Chondrocyte (in vitro differentiated cells): ENCODE results near the gene LIMD2. TPM values are rescaled to one million over a fixed set of nuclear protein-coding genes. Genes with fewer than 3 reads are reported as not detected.

ENCODE experiments used
- DNase-seq: peaks from one replicate; pipeline ENCODE4 v3.0.0; 2021; ENCODE audit warnings: mixed read lengths, low spot score
- H3K27ac Mint-ChIP-seq: one replicate; pipeline ENCODE4 v1.8.0; 2021; ENCODE audit warnings: mild to moderate bottlenecking, moderate library complexity, mixed read lengths; ENCODE audit not compliant: unreplicated experiment
- H3K27me3 Mint-ChIP-seq: 2 replicates; pipeline ENCODE4 v1.8.0; 2021; ENCODE audit warnings: low read depth, mixed read lengths
- H3K36me3 Mint-ChIP-seq: 2 replicates; pipeline ENCODE4 v1.8.0; 2021; ENCODE audit warnings: low read depth, mixed read lengths
- H3K4me1 Mint-ChIP-seq: 2 replicates; pipeline ENCODE4 v1.8.0; 2021; ENCODE audit warnings: low read depth, mild to moderate bottlenecking, mixed read lengths
- H3K4me3 Mint-ChIP-seq: one replicate; pipeline ENCODE4 v1.8.0; 2021; ENCODE audit warnings: mild to moderate bottlenecking, moderate library complexity, mixed read lengths; ENCODE audit not compliant: unreplicated experiment
- H3K9me3 Mint-ChIP-seq: 2 replicates; pipeline ENCODE4 v1.8.0; 2021; ENCODE audit warnings: low read depth, mixed read lengths
- long read RNA-seq: library from polyadenylated mRNA; stranded (forward); transcript quantifications from one replicate; pipeline ENCODE4 v2.0.0, GENCODE V29; 2021
- total RNA-seq: library from RNA; stranded (reverse); gene quantifications from 3 replicates; pipeline ENCODE4 v1.2.1, GENCODE V29; 2021
- TF ChIP-seq, protein P1 (sequence below): fragments of 200-600 bp; sonication (generic); IDR thresholded peaks from 2 replicates; pipeline ENCODE4 v1.5.0; 2021; ENCODE audit warnings: antibody characterized with exemption, mild to moderate bottlenecking, moderate library complexity

The LIMD2 gene
- total RNA-seq, result 24.7 to 33.3 TPM (median 32.2 TPM) in 3 replicates
- long read RNA-seq, transcript LIMD2-201 (5 exons, 3,193 nt), result major isoform, 42 of 80 reads
- long read RNA-seq, partial matches to known transcripts, result 5 of 80 reads
- long read RNA-seq, other reads (novel, unspliced or antisense), result 20 of 80 reads

DNA sequence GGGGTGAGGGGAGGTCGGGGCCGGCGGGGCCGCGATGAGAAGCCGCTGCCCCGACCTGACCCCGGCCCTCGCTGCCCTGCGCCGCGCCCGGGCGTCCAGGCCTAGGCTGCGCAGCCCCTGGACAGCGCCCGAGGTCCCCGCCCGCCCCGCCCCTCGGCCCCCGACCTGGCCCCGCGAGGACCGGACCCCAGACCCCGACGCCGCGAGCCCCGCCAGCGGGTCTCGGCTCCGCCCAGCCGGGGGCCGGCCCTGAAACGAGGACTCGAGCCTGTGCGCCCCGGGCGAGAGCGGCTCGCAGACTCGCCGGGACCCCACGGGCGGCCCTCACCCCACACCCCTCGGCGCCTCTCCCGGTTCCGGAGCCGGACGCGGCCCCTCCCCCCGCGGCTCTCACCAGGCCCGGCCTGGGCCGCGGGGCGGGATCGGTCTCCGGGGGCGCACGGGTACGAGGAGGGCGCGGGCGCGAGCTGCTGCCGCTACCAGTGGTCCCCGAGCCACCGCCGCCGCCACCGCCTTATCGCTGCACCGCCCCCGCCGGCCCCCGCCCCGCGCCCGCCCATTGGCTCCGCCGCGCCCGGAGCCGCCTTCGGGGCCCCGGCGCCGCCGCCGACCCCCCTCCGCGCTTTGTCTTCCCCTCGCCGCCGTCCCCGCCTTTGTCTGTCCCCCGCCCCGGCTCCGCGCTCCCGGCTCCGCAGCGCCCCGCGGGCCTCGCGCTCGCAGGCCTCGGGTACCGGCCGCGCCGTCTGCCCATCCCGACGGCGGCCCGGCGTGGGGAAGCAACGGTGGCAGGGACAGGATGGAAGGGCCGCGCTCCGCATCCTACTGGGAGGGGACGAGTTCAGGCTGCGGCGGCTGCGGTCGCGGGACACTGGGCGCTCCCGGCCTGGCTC is at the start of gene LIMD2:
Gene LIMD2, minus strand, starts transcription at position 488 of the 890 bp plus-strand sequence. CDS start 827 bp downstream, outside the sequence.
- no peaks in the 10 kb centered on the region for H3K9me3 Mint-ChIP-seq
- H3K27me3 Mint-ChIP-seq, result no peaks in the 10 kb centered on the region
- no peak for DNase-seq
- H3K36me3 Mint-ChIP-seq, result peaks cover 5% of the 10 kb centered on the region
- peak within 1 kb of the TSS; percentile 77 for H3K4me3 Mint-ChIP-seq
- TF ChIP-seq, protein P1, sequence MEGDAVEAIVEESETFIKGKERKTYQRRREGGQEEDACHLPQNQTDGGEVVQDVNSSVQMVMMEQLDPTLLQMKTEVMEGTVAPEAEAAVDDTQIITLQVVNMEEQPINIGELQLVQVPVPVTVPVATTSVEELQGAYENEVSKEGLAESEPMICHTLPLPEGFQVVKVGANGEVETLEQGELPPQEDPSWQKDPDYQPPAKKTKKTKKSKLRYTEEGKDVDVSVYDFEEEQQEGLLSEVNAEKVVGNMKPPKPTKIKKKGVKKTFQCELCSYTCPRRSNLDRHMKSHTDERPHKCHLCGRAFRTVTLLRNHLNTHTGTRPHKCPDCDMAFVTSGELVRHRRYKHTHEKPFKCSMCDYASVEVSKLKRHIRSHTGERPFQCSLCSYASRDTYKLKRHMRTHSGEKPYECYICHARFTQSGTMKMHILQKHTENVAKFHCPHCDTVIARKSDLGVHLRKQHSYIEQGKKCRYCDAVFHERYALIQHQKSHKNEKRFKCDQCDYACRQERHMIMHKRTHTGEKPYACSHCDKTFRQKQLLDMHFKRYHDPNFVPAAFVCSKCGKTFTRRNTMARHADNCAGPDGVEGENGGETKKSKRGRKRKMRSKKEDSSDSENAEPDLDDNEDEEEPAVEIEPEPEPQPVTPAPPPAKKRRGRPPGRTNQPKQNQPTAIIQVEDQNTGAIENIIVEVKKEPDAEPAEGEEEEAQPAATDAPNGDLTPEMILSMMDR, result no peak
- peak within 1 kb of the TSS; percentile 41 for H3K27ac Mint-ChIP-seq
- H3K4me1 Mint-ChIP-seq, result peaks cover 19% of the 10 kb centered on the region

DNA sequence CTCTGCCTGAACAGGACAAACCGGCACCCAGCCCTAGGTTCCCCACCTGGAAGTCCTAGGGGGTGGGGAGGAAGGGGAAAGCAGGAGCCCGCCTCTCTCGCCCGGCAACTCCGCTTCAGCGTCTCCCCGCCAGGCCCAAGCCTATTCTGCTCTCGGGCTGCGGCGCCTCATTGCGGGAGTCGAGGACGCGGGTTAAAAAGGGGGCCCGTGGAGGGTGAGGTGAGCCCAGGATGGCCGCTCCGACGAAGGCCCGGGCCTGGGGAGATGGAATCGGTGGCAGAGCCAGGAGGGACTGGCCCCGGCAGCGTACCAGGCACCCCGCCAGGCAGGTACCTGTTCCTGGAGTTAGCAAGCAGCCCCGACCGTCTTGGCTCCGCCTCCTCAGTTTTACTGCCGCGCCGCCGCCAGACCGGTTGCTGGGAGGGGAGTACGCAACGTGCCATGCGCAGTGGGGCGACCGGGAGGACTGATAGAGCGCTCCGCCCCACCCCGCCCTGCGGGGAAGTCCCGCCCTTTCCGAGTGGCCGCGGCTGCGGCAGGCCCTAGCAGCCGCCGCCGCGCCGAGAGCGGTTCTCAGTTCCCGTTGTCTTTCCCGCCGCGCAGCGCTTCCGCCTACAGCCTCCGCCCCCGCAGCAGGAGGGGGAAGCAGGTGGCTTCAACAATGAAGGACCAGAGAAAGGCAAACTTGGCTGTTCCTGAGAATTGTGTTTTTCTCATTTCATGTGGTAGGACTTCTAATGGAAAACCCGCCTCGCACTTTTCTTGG is 41.7 kb upstream of the LIMD2 start, which contains the start of gene STRADA:
Gene STRADA, minus strand, starts transcription at position 392 of the 766 bp plus-strand sequence. CDS start 13,430 bp downstream, outside the sequence.
- Mint-ChIP-seq H3K27ac (peak within 1 kb of the TSS; percentile 92), H3K36me3 (peaks cover 6% of the 10 kb centered on the region), H3K4me3 (peak within 1 kb of the TSS; percentile 94), H3K27me3 (no peaks in the 10 kb centered on the region), H3K9me3 (no peaks in the 10 kb centered on the region), H3K4me1 (peaks cover 19% of the 10 kb centered on the region)
- peak; percentile 99 for DNase-seq
- TF ChIP-seq, protein P1, result peak; percentile 12

DNA sequence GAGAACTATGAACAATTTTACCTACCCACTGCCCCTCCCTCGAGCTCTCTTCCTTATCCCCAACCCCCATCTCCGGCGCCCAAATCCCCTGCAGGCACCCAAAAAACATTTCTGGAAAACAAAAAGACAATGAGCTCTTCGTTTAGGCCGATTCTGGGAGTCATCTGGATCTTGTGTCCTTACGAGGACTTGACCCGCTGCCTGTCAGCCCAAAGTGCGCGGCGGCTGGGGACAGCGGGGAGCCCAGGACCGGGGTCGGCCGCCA is 41.1 kb upstream of the LIMD2 start:
- TF ChIP-seq, protein P1, result peak; percentile 12
- Mint-ChIP-seq H3K27ac (peak overlapping the region; percentile 92), H3K36me3 (peaks cover 4% of the 10 kb centered on the region), H3K27me3 (no peaks in the 10 kb centered on the region), H3K9me3 (no peaks in the 10 kb centered on the region), H3K4me3 (peak overlapping the region; percentile 94), H3K4me1 (peaks cover 19% of the 10 kb centered on the region)
- DNase-seq, result no peak

DNA sequence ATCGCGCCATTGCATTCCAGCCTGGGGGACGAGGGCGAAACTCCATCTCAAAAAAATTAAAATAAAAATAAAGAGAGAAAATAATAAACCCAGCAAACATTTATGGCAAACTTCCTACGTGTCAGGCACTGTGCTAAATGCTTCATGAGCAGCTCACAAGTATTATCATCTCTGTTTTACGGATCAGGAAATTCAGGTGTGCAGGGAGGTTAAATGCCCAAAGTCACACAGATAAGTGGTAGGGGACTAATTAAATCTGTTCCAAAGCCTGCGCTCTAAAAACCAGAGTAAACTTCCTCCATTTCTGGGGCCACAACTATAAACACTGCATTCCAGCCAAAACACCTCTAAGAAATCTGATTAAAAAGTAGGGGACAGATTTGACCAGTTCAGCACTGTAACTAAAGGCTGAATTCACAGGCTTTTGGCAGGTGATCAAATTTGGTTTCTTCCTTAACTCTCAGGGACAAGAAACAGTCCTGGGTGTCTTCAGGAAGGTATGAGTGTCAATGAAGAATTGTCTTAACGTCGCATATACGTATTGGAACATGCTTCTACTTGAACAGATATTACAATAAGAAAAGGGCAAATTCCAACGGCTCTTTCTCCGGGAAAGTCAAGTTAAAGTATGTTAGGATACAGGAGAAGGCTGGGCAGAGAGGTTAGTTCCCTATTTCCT is 40.7 kb upstream of the LIMD2 start:
- DNase-seq, result no peak
- Mint-ChIP-seq H3K27me3 (no peaks in the 10 kb centered on the region), H3K9me3 (no peaks in the 10 kb centered on the region), H3K4me1 (peaks cover 19% of the 10 kb centered on the region), H3K4me3 (peak overlapping the region; percentile 94), H3K27ac (peak overlapping the region; percentile 92), H3K36me3 (peaks cover under 1% of the 10 kb centered on the region)
- TF ChIP-seq, protein P1, result no peak

DNA sequence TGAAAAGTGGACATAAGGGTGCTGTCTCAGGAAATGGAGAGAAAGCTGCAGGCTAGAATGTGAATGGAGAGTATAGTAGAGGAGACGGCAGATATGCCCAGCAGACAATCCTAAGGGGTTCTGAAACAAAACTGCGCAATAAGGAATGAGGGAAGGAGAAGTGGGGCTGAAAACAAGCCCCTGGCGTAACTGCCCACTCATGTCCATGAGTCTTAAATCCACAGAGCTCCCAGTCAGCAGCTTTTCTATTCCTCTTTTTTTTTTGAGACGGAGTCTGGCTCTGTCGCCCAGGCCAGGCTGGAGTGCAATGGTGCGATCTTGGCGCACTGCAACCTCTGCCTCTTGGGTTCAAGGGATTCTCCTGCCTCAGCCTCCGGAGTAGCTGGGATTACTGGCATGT is 35.8 kb upstream of the LIMD2 start:
- no peaks in the 10 kb centered on the region for H3K27me3 Mint-ChIP-seq
- H3K36me3 Mint-ChIP-seq, result no peaks in the 10 kb centered on the region
- no peak overlapping the region for H3K27ac Mint-ChIP-seq
- H3K9me3 Mint-ChIP-seq, result no peaks in the 10 kb centered on the region
- peaks cover 4% of the 10 kb centered on the region for H3K4me1 Mint-ChIP-seq
- TF ChIP-seq, protein P1, result no peak
- no peak overlapping the region for H3K4me3 Mint-ChIP-seq
- no peak for DNase-seq
